ENCODE measurements around the gene TMEM17. TPM values are rescaled to one million over a fixed set of nuclear protein-coding genes. Genes with fewer than 3 reads are reported as not detected.

Gene TMEM17
- total RNA-seq, 2 donors from 2014 or later, result 0.42 to 2.7 TPM

- no peaks in the 10 kb centered on the region for H3K9me3 ChIP-seq
- no peak overlapping the region for H3K4me3 ChIP-seq
- H3K36me3 ChIP-seq, result no peaks in the 10 kb centered on the region
- no peak for TF ChIP-seq CTCF (IDR thresholded peaks at IDR 0.05)
- no peak for DNase-seq (ENCODE audit: low spot score)
- H3K27me3 ChIP-seq (replicated peaks; ENCODE audit: insufficient read depth), result no peaks in the 10 kb centered on the region
- no peak overlapping the region for H3K27ac ChIP-seq
- ATAC-seq (ENCODE audit: insufficient number of reproducible peaks, low FRiP score, low read depth), result no peak
- H3K4me1 ChIP-seq (ENCODE audit: control insufficient read depth in 1 of 2, low read depth in 2 of 2), result peaks cover 0 to 6% of the 10 kb centered on the region in 2 donors
These were observed 41.6 kb downstream of the TMEM17 start for GRCh38 chr2:62464221-62465007.

GRCh38 chr2:62462211-62462610, 43.8 kb downstream of the TMEM17 start:
- no peak for ATAC-seq (ENCODE audit: insufficient number of reproducible peaks, low FRiP score, low read depth)
- DNase-seq (ENCODE audit: low spot score), result no peak
- H3K27me3 ChIP-seq (replicated peaks; ENCODE audit: insufficient read depth), result no peaks in the 10 kb centered on the region
- no peak overlapping the region for H3K4me3 ChIP-seq
- no peaks in the 10 kb centered on the region for H3K36me3 ChIP-seq
- no peak overlapping the region for H3K27ac ChIP-seq
- TF ChIP-seq CTCF (IDR thresholded peaks at IDR 0.05), result no peak
- peaks cover 0 to 6% of the 10 kb centered on the region in 2 donors for H3K4me1 ChIP-seq (ENCODE audit: control insufficient read depth in 1 of 2, low read depth in 2 of 2)
- no peaks in the 10 kb centered on the region for H3K9me3 ChIP-seq

- ATAC-seq (ENCODE audit: insufficient number of reproducible peaks, low FRiP score, low read depth), result no peak
- no peaks in the 10 kb centered on the region for H3K36me3 ChIP-seq
- H3K27me3 ChIP-seq (replicated peaks; ENCODE audit: insufficient read depth), result no peaks in the 10 kb centered on the region
- no peak overlapping the region for H3K27ac ChIP-seq
- H3K4me3 ChIP-seq, result no peak overlapping the region
- DNase-seq (ENCODE audit: low spot score), result no peak
- peaks cover 0 to 8% of the 10 kb centered on the region in 2 donors for H3K4me1 ChIP-seq (ENCODE audit: control insufficient read depth in 1 of 2, low read depth in 2 of 2)
- TF ChIP-seq CTCF (IDR thresholded peaks at IDR 0.05), result no peak
- no peaks in the 10 kb centered on the region for H3K9me3 ChIP-seq
These were observed 44.3 kb downstream of the TMEM17 start for GRCh38 chr2:62461707-62462106.

GRCh38 chr2:62461017-62461553, 44.9 kb downstream of the TMEM17 start:
- no peak for DNase-seq (ENCODE audit: low spot score)
- Histone ChIP-seq H3K27ac (no peak overlapping the region), H3K36me3 (no peaks in the 10 kb centered on the region), H3K27me3 (replicated peaks; ENCODE audit: insufficient read depth) (no peaks in the 10 kb centered on the region), H3K4me3 (no peak overlapping the region), H3K4me1 (ENCODE audit: control insufficient read depth in 1 of 2, low read depth in 2 of 2) (peaks cover 0 to 12% of the 10 kb centered on the region in 2 donors), H3K9me3 (no peaks in the 10 kb centered on the region)
- no peak for ATAC-seq (ENCODE audit: insufficient number of reproducible peaks, low FRiP score, low read depth)
- no peak for TF ChIP-seq CTCF (IDR thresholded peaks at IDR 0.05)

GRCh38 chr2:62460175-62460574, 45.8 kb downstream of the TMEM17 start:
- no peak overlapping the region for H3K27ac ChIP-seq
- ATAC-seq (ENCODE audit: insufficient number of reproducible peaks, low FRiP score, low read depth) (no peak), DNase-seq (ENCODE audit: low spot score) (no peak)
- H3K36me3 ChIP-seq, result no peaks in the 10 kb centered on the region
- TF ChIP-seq CTCF (IDR thresholded peaks at IDR 0.05), result no peak
- H3K9me3 ChIP-seq, result no peaks in the 10 kb centered on the region
- H3K4me3 ChIP-seq, result no peak overlapping the region
- H3K27me3 ChIP-seq (replicated peaks; ENCODE audit: insufficient read depth), result no peaks in the 10 kb centered on the region
- peaks cover 0 to 12% of the 10 kb centered on the region in 2 donors for H3K4me1 ChIP-seq (ENCODE audit: control insufficient read depth in 1 of 2, low read depth in 2 of 2)
